H1 (cell line): Measurements from ENCODE around the gene ACLY. TPM values are rescaled to one million over a fixed set of nuclear protein-coding genes. Genes with fewer than 3 reads are reported as not detected.

Experiments
- CHD7 ChIP-seq: fragments of 300-600 bp; sonication (generic); IDR thresholded peaks from 2 replicates; pipeline ENCODE4 v1.7.1; 2012; ENCODE audit warnings: low read length, moderate library complexity, mild to moderate bottlenecking, inconsistent platforms; ENCODE audit not compliant: insufficient replicate concordance
- GABPA ChIP-seq: IDR thresholded peaks from 2 replicates; pipeline ENCODE4 v1.6.1; 2011; ENCODE audit warnings: mild to moderate bottlenecking, low read length, moderate library complexity, borderline replicate concordance; ENCODE audit not compliant: insufficient read depth
- polyA plus RNA-seq, 7 experiments: library from polyadenylated mRNA; depleted of rRNA in 3 of 7; stranded (reverse) in 5 of 7; unstranded in 2 of 7; fragments of >200 nt in 5 of 7; fragments of 200-250 nt in 2 of 7; gene quantifications; 1 replicate in 5 of 7; 2 replicates in 1 of 7; 4 replicates in 1 of 7; pipeline versions ENCODE4 v1.2.1 to v1.2.3, GENCODE V29; 2011 to 2013; ENCODE audit warnings: missing spikeins in 2 of 7, mixed read lengths in 2 of 7
- total RNA-seq: library from RNA; stranded (reverse); fragmentation: NEBNext Ultra II Directional; extraction: Animal tissue kit (Norgen Biotek cat#: 25700); gene quantifications from 2 replicates; pipeline ENCODE4 v1.2.1, GENCODE V29; 2021

Gene ACLY
- total and polyA plus RNA-seq, 2 of the 8 experiments (the other 6 are each of a cell fraction or from before 2014, with no cell fraction given): 167 to 393 TPM

GRCh38 chr17:41825175-41825845, 93.4 kb downstream of the ACLY start (continued):
- TF ChIP-seq CHD7 (no peak), GABPA (no peak)
- TF ChIP-seq, all 59 proteins: peak for 0
